A673 (cell line): Measurements from ENCODE around the gene WSB2. TPM values are rescaled to one million over a fixed set of nuclear protein-coding genes. Genes with fewer than 3 reads are reported as not detected.
A peak's percentile ranks its signal among the peaks of the same experiment; 100 is the strongest.
"Not testable (repeated sequence)": the region's sequence is repeated elsewhere in the genome, so short reads cannot be mapped to it uniquely, and the experiment has no call there.

Experiments used
- BruUV-seq: library from RNA; stranded (reverse); fragments of 400-500 nt; replicated peaks from 2 replicates; lab custom pipeline; 2021; lab: Mats Ljungman, UMichigan
- CTCF ChIA-PET: fragments of 300-600 bp; sonication (Branson Sonifier 250); formaldehyde crosslinking; loops from one replicate; lab custom pipeline; 2022; ENCODE audit warnings: antibody characterized with exemption; lab: Charles Lee
- POLR2A ChIA-PET: fragments of 300-600 bp; sonication (Branson Sonifier 250); formaldehyde crosslinking; loops from one replicate; lab custom pipeline; 2022; ENCODE audit warnings: antibody characterized with exemption; ENCODE audit not compliant: low non-redundant PET; lab: Charles Lee
- DNase-seq: peaks from one replicate; pipeline ENCODE4 v3.0.0-alpha.2; 2015; ENCODE audit warnings: low spot score
- H3K27ac ChIP-seq: fragments of 200-600 bp; sonication (generic); 2 replicates; pipeline ENCODE4 v1.5.1; 2016; ENCODE audit warnings: mixed run types, low read depth, mild to moderate bottlenecking, mixed read lengths, antibody characterized with exemption, low read length; ENCODE audit not compliant: poor library complexity, severe bottlenecking
- H3K27me3 ChIP-seq: fragments of 200-600 bp; sonication (generic); replicated peaks from 2 replicates; pipeline ENCODE4 v1.6.1; 2017; ENCODE audit warnings: mixed run types, low read depth, mild to moderate bottlenecking, mixed read lengths, antibody characterized with exemption, low read length; ENCODE audit not compliant: insufficient read depth, poor library complexity
- H3K36me3 ChIP-seq: fragments of 200-600 bp; sonication (generic); 2 replicates; pipeline ENCODE4 v1.6.1; 2016; ENCODE audit warnings: mixed run types, mild to moderate bottlenecking, mixed read lengths, antibody characterized with exemption, low read length; ENCODE audit not compliant: insufficient read depth, poor library complexity, severe bottlenecking
- H3K4me1 ChIP-seq: fragments of 200-600 bp; sonication (generic); 2 replicates; pipeline ENCODE4 v1.6.1; 2017; ENCODE audit warnings: mixed run types, mild to moderate bottlenecking, mixed read lengths, antibody characterized with exemption, low read length; ENCODE audit not compliant: insufficient read depth, poor library complexity, severe bottlenecking
- H3K4me3 ChIP-seq: fragments of 200-600 bp; sonication (generic); 2 replicates; pipeline ENCODE4 v1.5.1; 2016; ENCODE audit warnings: low read depth, mixed run types, mild to moderate bottlenecking, mixed read lengths, low read length; ENCODE audit not compliant: poor library complexity, severe bottlenecking
- H3K9me3 ChIP-seq: fragments of 200-600 bp; sonication (generic); 2 replicates; pipeline ENCODE4 v1.6.1; 2016; ENCODE audit warnings: mixed run types, low read depth, mild to moderate bottlenecking, mixed read lengths, antibody characterized with exemption, low read length; ENCODE audit not compliant: poor library complexity, severe bottlenecking
- CTCF ChIP-seq: fragments of 300-800, 200-600 bp; sonication (generic); conservative IDR thresholded peaks from 2 replicates; pipeline ENCODE4 v1.5.1; 2017; ENCODE audit warnings: low read depth, mild to moderate bottlenecking, antibody characterized with exemption, low read length, moderate library complexity, mixed read lengths
- EZH2 ChIP-seq: fragments of 200-600 bp; sonication (generic); IDR thresholded peaks from 2 replicates; pipeline ENCODE4 v1.6.1; 2017; ENCODE audit warnings: borderline replicate concordance, low read depth, mild to moderate bottlenecking, mixed read lengths, antibody characterized with exemption, low read length; ENCODE audit not compliant: poor library complexity, severe bottlenecking
- intact Hi-C: fragments of 100-400 bp; cut with micrococcal nuclease; formaldehyde crosslinking; loops from one replicate; pipeline ENCODE4 v1.10.0; 2022; ENCODE audit not compliant: unreplicated experiment
- total RNA-seq: library from RNA; stranded (reverse); gene quantifications from 2 replicates; pipeline ENCODE4 v1.2.3, GENCODE V29; 2021

Gene WSB2
- total RNA-seq, 1 experiment from 2014 or later, result 122 TPM

- H3K4me1 ChIP-seq, result peaks cover 6% of the 10 kb centered on the region
- no peaks in the 10 kb centered on the region for H3K27me3 ChIP-seq
- H3K36me3 ChIP-seq, result peaks cover 75% of the 10 kb centered on the region
- DNase-seq, result no peak
- no peak overlapping the region for H3K27ac ChIP-seq
- intact Hi-C loops, result no loop called here
- no peaks in the 10 kb centered on the region for H3K9me3 ChIP-seq
- no peak for TF ChIP-seq CTCF
- TF ChIP-seq EZH2, result no peak
- no peak overlapping the region for H3K4me3 ChIP-seq
- ChIA-PET POLR2A (interaction anchor here (0.6 kb wide), 1 partner anchor 10 kb away, joined by 15 read pairs; no protein-coding TSS in a partner anchor), CTCF (no interaction called here)
- BruUV-seq, result no TSS peak
These were observed 38.3 kb downstream of the WSB2 start for GRCh38 chr12:118022728-118023109.

- DNase-seq, H3K9me3 ChIP-seq, H3K27ac ChIP-seq, BruUV-seq, CTCF ChIA-PET, intact Hi-C loops, H3K4me3 ChIP-seq, H3K27me3 ChIP-seq, POLR2A ChIA-PET: not testable (repeated sequence)
- Histone ChIP-seq H3K4me1 (peaks cover 11% of the 10 kb centered on the region), H3K36me3 (peaks cover 73% of the 10 kb centered on the region)
These were observed 38.8 kb downstream of the WSB2 start for GRCh38 chr12:118022097-118022727.

GRCh38 chr12:118020036-118020435 lies 40.9 kb downstream of the WSB2 start:
- intact Hi-C loops, result no loop called here
- ChIA-PET POLR2A (no interaction called here), CTCF (no interaction called here)
- BruUV-seq, result no TSS peak
- no peak overlapping the region for H3K27ac ChIP-seq
- no peaks in the 10 kb centered on the region for H3K27me3 ChIP-seq
- no peak for TF ChIP-seq CTCF
- TF ChIP-seq EZH2, result no peak
- peaks cover 52% of the 10 kb centered on the region for H3K36me3 ChIP-seq
- no peak for DNase-seq
- H3K4me1 ChIP-seq, result peaks cover 11% of the 10 kb centered on the region
- no peak overlapping the region for H3K4me3 ChIP-seq
- H3K9me3 ChIP-seq, result no peaks in the 10 kb centered on the region

GRCh38 chr12:118017926-118018325 lies 43.1 kb downstream of the WSB2 start:
- Histone ChIP-seq H3K4me3 (peak overlapping the region; percentile 93), H3K9me3 (no peaks in the 10 kb centered on the region), H3K27me3 (no peaks in the 10 kb centered on the region), H3K27ac (no peak overlapping the region), H3K36me3 (peaks cover 42% of the 10 kb centered on the region), H3K4me1 (peaks cover 11% of the 10 kb centered on the region)
- DNase-seq, result no peak
- CTCF ChIA-PET, result interaction anchor here (0.6 kb wide), 1 partner anchor 16 kb away, joined by 3 read pairs; no protein-coding TSS in a partner anchor
- TF ChIP-seq EZH2 (no peak), CTCF (no peak)
- intact Hi-C loops, result no loop called here
- BruUV-seq, result no TSS peak
- POLR2A ChIA-PET, result no interaction called here
